HEK293 (cell line): ENCODE measurements around the gene VPS9D1.

Source experiments
- CTCF ChIA-PET: fragments of 350-600 bp; formaldehyde crosslinking; extraction: SDS; loops from one replicate; lab custom pipeline; 2021; ENCODE audit warnings: antibody characterized with exemption; lab: Yijun Ruan, JAX
- POLR2A ChIA-PET: fragments of 300-600 bp; formaldehyde crosslinking; extraction: SDS; loops from one replicate; lab custom pipeline; 2020; ENCODE audit warnings: antibody characterized with exemption, inconsistent platforms; lab: Yijun Ruan, JAX
- H3K27ac ChIP-seq: fragments of 200-500 bp; sonication (Bioruptor generic); 2 replicates; pipeline ENCODE4 v1.5.1; 2014; ENCODE audit warnings: low read depth, low read length, control low read depth, inconsistent platforms; ENCODE audit errors: extremely low read depth
- H3K36me3 ChIP-seq, 2 experiments: fragments of 200-500 bp in 1 of 2; sonication (Bioruptor generic) in 1 of 2; 1 replicate in 1 of 2; 2 replicates in 1 of 2; pipeline ENCODE4 v1.5.1; 2014 to 2017; ENCODE audit warnings: inconsistent platforms in 2 of 2, low read length in 2 of 2; ENCODE audit not compliant: control insufficient read depth in 2 of 2, insufficient read depth in 1 of 2
- H3K4me1 ChIP-seq: fragments of 200-500 bp; sonication (Bioruptor generic); 2 replicates; pipeline ENCODE4 v1.5.1; 2014; ENCODE audit warnings: mild to moderate bottlenecking, low read length, inconsistent platforms; ENCODE audit not compliant: control insufficient read depth, insufficient read depth
- H3K4me3 ChIP-seq: 2 replicates; pipeline ENCODE4 v1.5.1; 2011; ENCODE audit warnings: low read depth, mild to moderate bottlenecking, control low read depth, low read length, moderate library complexity
- H3K9me3 ChIP-seq: fragments of 200-500 bp; sonication (Bioruptor generic); 2 replicates; pipeline ENCODE4 v1.5.1; 2014; ENCODE audit warnings: low read depth, low read length, inconsistent platforms; ENCODE audit not compliant: control insufficient read depth, insufficient read depth
- BCL11A ChIP-seq: fragments of 450-650 bp; formaldehyde crosslinking; IDR thresholded peaks from 2 replicates; pipeline ENCODE4 v1.5.1; 2016; ENCODE audit warnings: low read depth, missing biosample characterization, missing genetic modification characterization
- INSM2 ChIP-seq: fragments of 450-650 bp; formaldehyde crosslinking; IDR thresholded peaks from 2 replicates; pipeline ENCODE4 v1.5.1; 2016; ENCODE audit warnings: missing biosample characterization, missing genetic modification characterization
- KLF1 ChIP-seq: fragments of 450-650 bp; formaldehyde crosslinking; IDR thresholded peaks from 2 replicates; pipeline ENCODE4 v1.5.1; 2016; ENCODE audit warnings: missing biosample characterization, missing genetic modification characterization
- MZF1 ChIP-seq: fragments of 450-650 bp; formaldehyde crosslinking; IDR thresholded peaks from 2 replicates; pipeline ENCODE4 v1.5.1; 2017; ENCODE audit warnings: missing biosample characterization, missing genetic modification characterization, borderline replicate concordance
- PBX3 ChIP-seq: sonication (generic); formaldehyde crosslinking; IDR thresholded peaks from 2 replicates; pipeline ENCODE4 v1.8.1; 2022; ENCODE audit warnings: mild to moderate bottlenecking, moderate library complexity, missing genetic modification reagents
- SP7 ChIP-seq: fragments of 450-650 bp; formaldehyde crosslinking; IDR thresholded peaks from 2 replicates; pipeline ENCODE4 v1.5.1; 2016; ENCODE audit warnings: missing biosample characterization, missing genetic modification characterization
- ZBTB26 ChIP-seq: fragments of 450-650 bp; formaldehyde crosslinking; optimal IDR thresholded peaks from 2 replicates; pipeline ENCODE3; 2016; ENCODE audit warnings: missing biosample characterization, mild to moderate bottlenecking, missing genetic modification characterization
- ZBTB44 ChIP-seq: fragments of 450-650 bp; IDR thresholded peaks from 2 replicates; pipeline ENCODE4 v1.5.1; 2018; ENCODE audit warnings: missing biosample characterization, mild to moderate bottlenecking, missing genetic modification characterization
- ZBTB48 ChIP-seq: fragments of 450-650 bp; formaldehyde crosslinking; IDR thresholded peaks from 2 replicates; pipeline ENCODE4 v1.5.1; 2016; ENCODE audit warnings: missing biosample characterization, missing genetic modification characterization
- ZBTB8A ChIP-seq: fragments of 450-650 bp; formaldehyde crosslinking; IDR thresholded peaks from 2 replicates; pipeline ENCODE4 v1.5.1; 2016; ENCODE audit warnings: missing biosample characterization, missing genetic modification characterization
- ZNF133 ChIP-seq: fragments of 450-650 bp; formaldehyde crosslinking; IDR thresholded peaks from 2 replicates; pipeline ENCODE4 v1.5.1; 2016; ENCODE audit warnings: missing biosample characterization, missing genetic modification characterization
- ZNF248 ChIP-seq: fragments of 450-650 bp; formaldehyde crosslinking; IDR thresholded peaks from 2 replicates; pipeline ENCODE4 v1.5.1; 2017; ENCODE audit warnings: missing biosample characterization, missing genetic modification characterization
- ZNF302 ChIP-seq: fragments of 450-650 bp; formaldehyde crosslinking; IDR thresholded peaks from 2 replicates; pipeline ENCODE4 v1.5.1; 2016; ENCODE audit warnings: missing biosample characterization, missing genetic modification characterization, low read depth
- ZNF391 ChIP-seq: fragments of 450-650 bp; formaldehyde crosslinking; IDR thresholded peaks from 2 replicates; pipeline ENCODE4 v1.5.1; 2016; ENCODE audit warnings: low read depth, missing biosample characterization, missing genetic modification characterization, borderline replicate concordance
- ZNF398 ChIP-seq: fragments of 450-650 bp; formaldehyde crosslinking; IDR thresholded peaks from 2 replicates; pipeline ENCODE4 v1.5.1; 2017; ENCODE audit warnings: missing biosample characterization, missing genetic modification characterization
- ZNF404 ChIP-seq: fragments of 450-650 bp; formaldehyde crosslinking; IDR thresholded peaks from 2 replicates; pipeline ENCODE4 v1.5.1; 2017; ENCODE audit warnings: missing biosample characterization, missing genetic modification characterization
- ZNF416 ChIP-seq: fragments of 450-650 bp; formaldehyde crosslinking; IDR thresholded peaks from 2 replicates; pipeline ENCODE4 v1.5.1; 2016; ENCODE audit warnings: missing biosample characterization, missing genetic modification characterization
- ZNF561 ChIP-seq: fragments of 450-650 bp; IDR thresholded peaks from 2 replicates; pipeline ENCODE4 v1.5.1; 2018; ENCODE audit warnings: missing biosample characterization, missing genetic modification characterization, borderline replicate concordance
- ZNF600 ChIP-seq: fragments of 450-650 bp; formaldehyde crosslinking; IDR thresholded peaks from 2 replicates; pipeline ENCODE4 v1.5.1; 2016; ENCODE audit warnings: missing biosample characterization, missing genetic modification characterization
- ZNF660 ChIP-seq: fragments of 450-650 bp; IDR thresholded peaks from 2 replicates; pipeline ENCODE4 v1.5.1; 2018; ENCODE audit warnings: missing biosample characterization, mild to moderate bottlenecking, missing genetic modification characterization
- ZNF692 ChIP-seq: fragments of 450-650 bp; formaldehyde crosslinking; IDR thresholded peaks from 2 replicates; pipeline ENCODE4 v1.5.1; 2016; ENCODE audit warnings: missing biosample characterization, missing genetic modification characterization
- ZNF747 ChIP-seq: fragments of 450-650 bp; formaldehyde crosslinking; IDR thresholded peaks from 2 replicates; pipeline ENCODE4 v1.5.1; 2016; ENCODE audit warnings: missing biosample characterization, missing genetic modification characterization
- ZNF768 ChIP-seq: fragments of 450-650 bp; formaldehyde crosslinking; IDR thresholded peaks from 2 replicates; pipeline ENCODE4 v1.5.1; 2018; ENCODE audit warnings: missing biosample characterization, mild to moderate bottlenecking, missing genetic modification characterization
- ZNF785 ChIP-seq: fragments of 450-650 bp; formaldehyde crosslinking; IDR thresholded peaks from 2 replicates; pipeline ENCODE4 v1.5.1; 2016; ENCODE audit warnings: missing biosample characterization, missing genetic modification characterization
- ZSCAN5A ChIP-seq: fragments of 450-650 bp; formaldehyde crosslinking; IDR thresholded peaks from 2 replicates; pipeline ENCODE4 v1.5.1; 2016; ENCODE audit warnings: missing biosample characterization, missing genetic modification characterization

VPS9D1 gene

GRCh38 chr16:89720813-89721545 lies at the start of gene VPS9D1, which contains the start of gene ZNF276:
Gene VPS9D1 (minus strand): TSS chr16:89720898. CDS start chr16:89720861, 37 bp downstream.
Gene ZNF276 (plus strand): TSS chr16:89721537. CDS start chr16:89721641, 104 bp downstream.
- H3K9me3 ChIP-seq, result no peaks in the 10 kb centered on the region
- CTCF ChIA-PET, result interaction anchor here (0.7 to 1.5 kb wide), 3 partner anchors 14 to 153 kb away, joined by 3 to 10 read pairs (median 3); partner anchors contain the start of gene TCF25
- H3K4me3 ChIP-seq, result peak within 1 kb of the TSS; percentile 70
- peaks cover 5% of the 10 kb centered on the region; the same call in 1 of the 2 replicates for H3K4me1 ChIP-seq
- H3K27ac ChIP-seq, result peak within 1 kb of the TSS; percentile 84
- peaks cover 12 to 35% of the 10 kb centered on the region in 2 experiments; a peak in 2 of 3 replicates for H3K36me3 ChIP-seq
- POLR2A ChIA-PET, result interaction anchor here (1.5 to 1.9 kb wide), 2 partner anchors 15 to 21 kb away, joined by 6 to 12 read pairs; no protein-coding TSS in a partner anchor
- TF ChIP-seq BCL11A (tag by site-specific recombination) (no peak), ZBTB26 (tag by site-specific recombination) (peak; percentile 76), ZNF398 (tag by site-specific recombination) (peak; percentile 63), ZNF747 (tag by site-specific recombination) (no peak), ZBTB44 (tag by site-specific recombination) (peak; percentile 71), ZNF302 (tag by site-specific recombination) (no peak), ZSCAN5A (tag by site-specific recombination) (0 out of 2 replicates have a peak, but pooled peaks have one; percentile 58), ZNF692 (tag by site-specific recombination) (peak; percentile 94), KLF1 (tag by site-specific recombination) (peak; percentile 78), ZNF133 (tag by site-specific recombination) (no peak), ZNF600 (tag by site-specific recombination) (no peak), ZNF416 (no peak), ZNF785 (tag by site-specific recombination) (peak; percentile 99), INSM2 (tag by site-specific recombination) (0 out of 2 replicates have a peak, but pooled peaks have one; percentile 48), ZNF768 (tag by site-specific recombination) (0 out of 2 replicates have a peak, but pooled peaks have one; percentile 31), ZNF404 (tag by site-specific recombination) (no peak), ZBTB8A (tag by site-specific recombination) (peak; percentile 40; the same call in 1 of the 2 replicates), ZNF248 (tag by site-specific recombination) (no peak), ZBTB48 (tag by site-specific recombination) (0 out of 2 replicates have a peak, but pooled peaks have one; percentile 25), ZNF561 (tag by site-specific recombination) (peak; percentile 81; the same call in 1 of the 2 replicates), MZF1 (tag by site-specific recombination) (no peak), ZNF660 (peak; percentile 91), PBX3 (CRISPR knock-in tag) (0 out of 2 replicates have a peak, but pooled peaks have one; percentile 26), ZNF391 (peak; percentile 82; the same call in 1 of the 2 replicates), SP7 (tag by site-specific recombination) (peak; percentile 43)
